Measurements from ENCODE around the gene AHRR. TPM values are rescaled to one million over a fixed set of nuclear protein-coding genes. Genes with fewer than 3 reads are reported as not detected.
A peak's percentile ranks its signal among the peaks of the same experiment; 100 is the strongest.

AHRR gene
- total and polyA plus RNA-seq, 2 of the 4 experiments (the other 2 are of a cell fraction): 15.6 to 37.1 TPM

GRCh38 chr5:424301-425110 lies 103.0 kb downstream of the AHRR start:
- H2BK20ac ChIP-seq (ENCODE audit: low read depth, low read length): peak overlapping the region; percentile 27; the same call in 1 of the 2 replicates
- H3K4me3 ChIP-seq (ENCODE audit: insufficient read depth, low read depth, low read length): no peak overlapping the region
- H3K4me2 ChIP-seq (ENCODE audit: low read depth, low read length): no peak overlapping the region
- H4K20me1 ChIP-seq (ENCODE audit: insufficient read depth, low read length): no peaks in the 10 kb centered on the region; the same call in 1 of the 2 replicates
- H3K79me1 ChIP-seq (ENCODE audit: low read depth in 1 of 2, low read length in 2 of 2): peaks cover 11 to 53% of the 10 kb centered on the region in 2 experiments
- H3K9me1 ChIP-seq (ENCODE audit: insufficient read depth, low read length): peaks cover 6% of the 10 kb centered on the region; the same call in 1 of the 2 replicates
- in situ Hi-C loops (cut with MboI; ENCODE audit: low sequenced_read_pairs): no loop called here
- peak overlapping the region in 1 of 2 experiments; percentile 67; a peak in 2 of 4 replicates for H4K8ac ChIP-seq (ENCODE audit: low read depth in 2 of 2, low read length in 2 of 2)
- TF ChIP-seq CEBPB (IDR thresholded peaks at IDR 0.05; ENCODE audit: low read depth, low read length): no peak
- TF ChIP-seq, protein P1, sequence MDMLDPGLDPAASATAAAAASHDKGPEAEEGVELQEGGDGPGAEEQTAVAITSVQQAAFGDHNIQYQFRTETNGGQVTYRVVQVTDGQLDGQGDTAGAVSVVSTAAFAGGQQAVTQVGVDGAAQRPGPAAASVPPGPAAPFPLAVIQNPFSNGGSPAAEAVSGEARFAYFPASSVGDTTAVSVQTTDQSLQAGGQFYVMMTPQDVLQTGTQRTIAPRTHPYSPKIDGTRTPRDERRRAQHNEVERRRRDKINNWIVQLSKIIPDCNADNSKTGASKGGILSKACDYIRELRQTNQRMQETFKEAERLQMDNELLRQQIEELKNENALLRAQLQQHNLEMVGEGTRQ (IDR thresholded peaks at IDR 0.05; ENCODE audit: low read depth, low read length): no peak
- no peak overlapping the region; the same call in 1 of the 2 replicates for H3K56ac ChIP-seq (ENCODE audit: extremely low read depth, insufficient read depth, low read length)
- ChIA-PET CTCF (no interaction called here), POLR2A (ENCODE audit: unreplicated experiment) (interaction anchor here (1.1 kb wide), 1 partner anchor 103 kb away, joined by 3 read pairs; the partner anchor contains the start of gene AHRR)
- H3K4me1 ChIP-seq (ENCODE audit: control insufficient read depth, insufficient read depth, low read length): peaks cover 5% of the 10 kb centered on the region
- no peak overlapping the region for H3K9ac ChIP-seq (ENCODE audit: low read depth, low read length)
- H4K91ac ChIP-seq (ENCODE audit: insufficient read depth, low read depth, low read length): peak overlapping the region; percentile 66
- H3K27me3 ChIP-seq (ENCODE audit: control insufficient read depth, insufficient read depth, low read length): no peaks in the 10 kb centered on the region
- peak overlapping the region; percentile 46; the same call in 1 of the 2 replicates for H2BK120ac ChIP-seq (ENCODE audit: low read depth, low read length)
- H4K5ac ChIP-seq (ENCODE audit: low read depth, low read length): peak overlapping the region; percentile 75
- peak overlapping the region; percentile 70 for H3K4ac ChIP-seq (ENCODE audit: low read depth, low read length)
- H3K27ac ChIP-seq (ENCODE audit: insufficient read depth, low read length): peak overlapping the region; percentile 33
- peak overlapping the region; percentile 57; the same call in 1 of the 2 replicates for H2AK5ac ChIP-seq (ENCODE audit: low read depth, low read length)
- no peak overlapping the region for H3K23ac ChIP-seq (ENCODE audit: low read depth, low read length)
- no CpG with 5 or more reads among the region's 11 CpGs for whole genome bisulfite sequencing, 2 experiments (ENCODE audit: extremely low coverage in 2 of 2, insufficient read length in 1 of 2)
- H3K14ac ChIP-seq (replicated peaks; ENCODE audit: low read depth, low read length): no peak overlapping the region; the same call in 1 of the 2 replicates
- no peak overlapping the region for H2BK15ac ChIP-seq (ENCODE audit: low read depth, low read length)
- no peak overlapping the region for H2AFZ ChIP-seq (replicated peaks; ENCODE audit: low read length, poor library complexity)
- ATAC-seq (ENCODE audit: low read depth): no peak; the same call in 1 of the 2 replicates
- peak overlapping the region; percentile 81 for H2BK5ac ChIP-seq (ENCODE audit: low read depth, low read length, poor library complexity, severe bottlenecking)
- H3K36me3 ChIP-seq (ENCODE audit: control insufficient read depth, insufficient read depth, low read length): peaks cover 64% of the 10 kb centered on the region
- peak; percentile 31 for DNase-seq
- no peak overlapping the region for H2AK9ac ChIP-seq (replicated peaks; ENCODE audit: low read depth, low read length, poor library complexity)
- H3K9me3 ChIP-seq (ENCODE audit: control insufficient read depth, insufficient read depth, low read length): no peaks in the 10 kb centered on the region
- H3K18ac ChIP-seq (ENCODE audit: low read depth, low read length): peak overlapping the region; percentile 20; the same call in 1 of the 2 replicates
- BruUV-seq (replicated peaks): no TSS peak
- dilution Hi-C loops (cut with HindIII; ENCODE audit: low sequenced_read_pairs, unreplicated experiment): no loop called here
- intact Hi-C loops (cut with micrococcal nuclease): no loop called here
